H1 (cell line): ENCODE data around the gene RGS7BP. TPM values are rescaled to one million over a fixed set of nuclear protein-coding genes. Genes with fewer than 3 reads are reported as not detected.

Experiments used
- CTCF ChIA-PET: fragments of 300-600 bp; sonication (Branson Sonifier 250); formaldehyde crosslinking; loops from one replicate; lab custom pipeline; 2021; ENCODE audit not compliant: partially characterized antibody; lab: Charles Lee
- POLR2A ChIA-PET: fragments of 300-600 bp; sonication (Branson Sonifier 250); formaldehyde crosslinking; loops from one replicate; lab custom pipeline; 2021; ENCODE audit warnings: inconsistent platforms; ENCODE audit not compliant: partially characterized antibody; lab: Charles Lee
- DNase-seq, 2 experiments: peaks; one replicate each; pipeline versions ENCODE4 v3.0.0 to v3.0.0-alpha.2; 2010 to 2022; ENCODE audit warnings: low spot score in 2 of 2, low read depth in 1 of 2, mixed read lengths in 1 of 2
- FAIRE-seq: peaks from 2 replicates; lab custom pipeline; 2011; peaks lifted over from hg19 to GRCh38; lab: Jason Lieb, UNC
- H2AFZ ChIP-seq: 2 replicates; pipeline ENCODE4 v1.8.1; 2012; ENCODE audit warnings: low read length, inconsistent platforms
- H2AK5ac ChIP-seq: 2 replicates; pipeline ENCODE4 v1.6.1; 2013; ENCODE audit warnings: low read depth, low read length
- H2BK120ac ChIP-seq: replicated peaks from 2 replicates; pipeline ENCODE3; 2013; ENCODE audit warnings: low read depth, low read length, inconsistent platforms
- H2BK12ac ChIP-seq: 2 replicates; pipeline ENCODE4 v1.6.1; 2013; ENCODE audit warnings: low read depth, low read length
- H2BK15ac ChIP-seq: 2 replicates; pipeline ENCODE4 v1.6.1; 2013; ENCODE audit warnings: low read length
- H2BK20ac ChIP-seq: 2 replicates; pipeline ENCODE4 v1.6.1; 2013; ENCODE audit warnings: low read length
- H2BK5ac ChIP-seq: 2 replicates; pipeline ENCODE4 v1.6.1; 2013; ENCODE audit warnings: low read depth, low read length
- H3K14ac ChIP-seq: 2 replicates; pipeline ENCODE4 v1.6.1; 2013; ENCODE audit warnings: inconsistent platforms; ENCODE audit not compliant: insufficient read length
- H3K18ac ChIP-seq: 2 replicates; pipeline ENCODE4 v1.6.1; 2013; ENCODE audit warnings: low read length; ENCODE audit errors: extremely low read depth
- H3K23ac ChIP-seq: 2 replicates; pipeline ENCODE4 v1.6.1; 2013; ENCODE audit warnings: inconsistent platforms; ENCODE audit not compliant: insufficient read length
- H3K23me2 ChIP-seq: 2 replicates; pipeline ENCODE4 v1.6.1; 2013; ENCODE audit warnings: low read depth, low read length
- H3K27ac ChIP-seq: 2 replicates; pipeline ENCODE4 v1.6.1; 2011; ENCODE audit warnings: low read depth, low read length, inconsistent platforms
- H3K27me3 ChIP-seq, 4 experiments: replicated peaks in 1 of 4; 1 replicate in 1 of 4; 2 replicates in 3 of 4; pipeline versions ENCODE4 v1.6.1 to v1.8.1; 2011 to 2013; ENCODE audit warnings: low read length in 3 of 4, mild to moderate bottlenecking in 3 of 4, inconsistent platforms in 2 of 4, mixed read lengths in 2 of 4, moderate library complexity in 1 of 4; ENCODE audit not compliant: control insufficient read depth in 3 of 4, insufficient read depth in 3 of 4; ENCODE audit errors: extremely low read depth in 1 of 4
- H3K36me3 ChIP-seq, 4 experiments: 2 replicates each; pipeline versions ENCODE4 v1.6.1 to v1.8.1; 2011 to 2013; ENCODE audit warnings: mild to moderate bottlenecking in 4 of 4, low read length in 3 of 4, moderate library complexity in 2 of 4, control low read depth in 1 of 4, inconsistent platforms in 1 of 4; ENCODE audit not compliant: insufficient read depth in 4 of 4, control insufficient read depth in 2 of 4
- H3K4ac ChIP-seq: replicated peaks from 2 replicates; pipeline ENCODE3; 2013; ENCODE audit warnings: low read length, low read depth, mixed read lengths, inconsistent platforms; ENCODE audit not compliant: insufficient read length
- H3K4me1 ChIP-seq, 4 experiments: replicated peaks in 1 of 4; 1 replicate in 1 of 4; 2 replicates in 3 of 4; pipeline versions ENCODE4 v1.6.1 to v1.8.1; 2011 to 2013; ENCODE audit warnings: low read length in 3 of 4, inconsistent platforms in 2 of 4, mixed read lengths in 1 of 4; ENCODE audit not compliant: insufficient read depth in 4 of 4, control insufficient read depth in 3 of 4
- H3K4me2 ChIP-seq, 2 experiments: 2 replicates each; pipeline versions ENCODE4 v1.6.1 to v1.8.1; 2011 to 2013; ENCODE audit warnings: low read depth in 2 of 2, low read length in 2 of 2, control low read depth in 1 of 2, inconsistent platforms in 1 of 2, mild to moderate bottlenecking in 1 of 2; ENCODE audit not compliant: insufficient read depth in 1 of 2
- H3K4me3 ChIP-seq, 4 experiments: fragments of 200-600, 300-600 bp in 1 of 4; sonication (generic), shearing (Covaris generic), sonication (Bioruptor Twin) in 1 of 4; 2 replicates each; pipeline versions ENCODE4 v1.5.1 to v1.8.1; 2011 to 2016; ENCODE audit warnings: low read length in 4 of 4, low read depth in 3 of 4, control low read depth in 2 of 4, inconsistent platforms in 2 of 4, mild to moderate bottlenecking in 2 of 4, mixed read lengths in 1 of 4, moderate library complexity in 1 of 4; ENCODE audit not compliant: insufficient read depth in 2 of 4; ENCODE audit errors: extremely low read depth in 1 of 4
- H3K56ac ChIP-seq: replicated peaks from 2 replicates; pipeline ENCODE3; 2013; ENCODE audit warnings: low read depth, mild to moderate bottlenecking, mixed read lengths, low read length, inconsistent platforms; ENCODE audit not compliant: insufficient read length
- H3K79me1 ChIP-seq: 2 replicates; pipeline ENCODE4 v1.6.1; 2013; ENCODE audit warnings: low read depth, low read length, control low read depth
- H3K79me2 ChIP-seq, 2 experiments: 2 replicates each; pipeline versions ENCODE4 v1.6.1 to v1.8.1; 2012 to 2013; ENCODE audit warnings: low read length in 2 of 2, mild to moderate bottlenecking in 2 of 2, inconsistent platforms in 1 of 2; ENCODE audit not compliant: insufficient read depth in 2 of 2, control insufficient read depth in 1 of 2
- H3K9ac ChIP-seq, 4 experiments: replicated peaks in 1 of 4; 1 replicate in 1 of 4; 2 replicates in 3 of 4; pipeline versions ENCODE4 v1.6.1 to v1.8.1; 2011 to 2013; ENCODE audit warnings: low read depth in 3 of 4, low read length in 3 of 4, control low read depth in 2 of 4, mild to moderate bottlenecking in 2 of 4, moderate library complexity in 2 of 4, inconsistent platforms in 1 of 4; ENCODE audit errors: extremely low read depth in 1 of 4
- H3K9me3 ChIP-seq, 2 experiments: 2 replicates each; pipeline versions ENCODE4 v1.6.1 to v1.8.1; 2012 to 2013; ENCODE audit warnings: mild to moderate bottlenecking in 2 of 2, moderate library complexity in 2 of 2, control low read depth in 1 of 2, inconsistent platforms in 1 of 2, low read depth in 1 of 2, low read length in 1 of 2, mixed read lengths in 1 of 2; ENCODE audit not compliant: insufficient read depth in 2 of 2
- H4K20me1 ChIP-seq, 2 experiments: replicated peaks in 1 of 2; 2 replicates each; pipeline versions ENCODE3 to v1.8.1; 2011 to 2013; ENCODE audit warnings: inconsistent platforms in 2 of 2, low read length in 2 of 2, mild to moderate bottlenecking in 1 of 2; ENCODE audit not compliant: insufficient read depth in 2 of 2, control insufficient read depth in 1 of 2
- H4K5ac ChIP-seq: 2 replicates; pipeline ENCODE4 v1.6.1; 2013; ENCODE audit warnings: low read length, low read depth, mixed read lengths, inconsistent platforms; ENCODE audit not compliant: insufficient read length
- H4K8ac ChIP-seq: 2 replicates; pipeline ENCODE4 v1.8.0; 2013; ENCODE audit warnings: mild to moderate bottlenecking, moderate library complexity, low read length, inconsistent platforms; ENCODE audit not compliant: insufficient read depth; ENCODE audit errors: extremely low read depth
- H4K91ac ChIP-seq: replicated peaks from 2 replicates; pipeline ENCODE3; 2013; ENCODE audit warnings: low read length, mixed read lengths, inconsistent platforms; ENCODE audit not compliant: insufficient read length
- ASH2L ChIP-seq: fragments of 200-600, 300-600 bp; sonication (generic); IDR thresholded peaks from one replicate; pipeline ENCODE4 v1.7.1; 2017; ENCODE audit warnings: low read length
- BACH1 ChIP-seq: IDR thresholded peaks from 2 replicates; pipeline ENCODE4 v1.6.1; 2012; ENCODE audit warnings: low read length, improper control_type of control experiment
- CBX5 ChIP-seq: fragments of 300-800, 300-1000 bp; sonication (generic); IDR thresholded peaks from 2 replicates; pipeline ENCODE4 v1.7.1; 2016; ENCODE audit warnings: antibody characterized with exemption, low read length, low read depth
- CHD2 ChIP-seq: IDR thresholded peaks from 2 replicates; pipeline ENCODE4 v1.6.1; 2012; ENCODE audit warnings: low read length, improper control_type of control experiment
- CTCF ChIP-seq, 3 experiments: IDR thresholded peaks; 1 replicate in 2 of 3; 2 replicates in 1 of 3; pipeline versions ENCODE4 v1.5.1 to v1.6.1; 2011; ENCODE audit warnings: low read length in 3 of 3, mild to moderate bottlenecking in 3 of 3, inconsistent platforms in 2 of 3, low read depth in 1 of 3, moderate library complexity in 1 of 3; ENCODE audit not compliant: insufficient read depth in 1 of 3; ENCODE audit errors: control extremely low read depth in 1 of 3
- HDAC2 ChIP-seq, 2 experiments: fragments of 300-600 bp in 1 of 2; sonication (generic) in 1 of 2; IDR thresholded peaks; 2 replicates each; pipeline ENCODE4 v1.6.1; 2011 to 2012; ENCODE audit warnings: low read depth in 2 of 2, low read length in 2 of 2, mild to moderate bottlenecking in 2 of 2, moderate library complexity in 2 of 2, borderline replicate concordance in 1 of 2, inconsistent platforms in 1 of 2
- HDAC6 ChIP-seq: IDR thresholded peaks from one replicate; pipeline ENCODE4 v1.7.1; 2012; ENCODE audit warnings: low read depth, mild to moderate bottlenecking, inconsistent platforms, low read length, moderate library complexity
- JUN ChIP-seq: IDR thresholded peaks from 2 replicates; pipeline ENCODE4 v1.6.1; 2011; ENCODE audit warnings: low read depth, mild to moderate bottlenecking, improper control_type of control experiment, low read length
- PHF8 ChIP-seq: fragments of 200-600 bp; sonication (generic); conservative IDR thresholded peaks from 2 replicates; pipeline ENCODE4 v1.7.1; 2012; ENCODE audit warnings: low read depth, mild to moderate bottlenecking, inconsistent platforms, low read length, moderate library complexity
- RFX5 ChIP-seq: IDR thresholded peaks from 2 replicates; pipeline ENCODE4 v1.6.1; 2011; ENCODE audit warnings: low read depth, low read length, improper control_type of control experiment, borderline replicate concordance
- TAF7 ChIP-seq: optimal IDR thresholded peaks from 2 replicates; pipeline ENCODE3; 2011; ENCODE audit warnings: low read depth, mild to moderate bottlenecking, inconsistent platforms, low read length, moderate library complexity, borderline replicate concordance
- TBP ChIP-seq: IDR thresholded peaks from 2 replicates; pipeline ENCODE4 v1.6.1; 2011; ENCODE audit warnings: low read depth, low read length, improper control_type of control experiment
- WGBS, 2 experiments: shearing (Covaris generic) in 1 of 2; methylation state at CpG; one replicate each; pipeline versions ENCODE4 v1.1.6 to v1.1.7; 2013 to 2015; ENCODE audit warnings: low lambda C conversion rate in 2 of 2, mixed read lengths in 2 of 2, inconsistent platforms in 1 of 2, low coverage in 1 of 2, missing lambda C conversion rate in 1 of 2; ENCODE audit not compliant: insufficient replicate concordance in 2 of 2, insufficient coverage in 1 of 2, insufficient read length in 1 of 2; ENCODE audit errors: extremely low coverage in 1 of 2, missing lambda C conversion rate in 1 of 2; 5-methylcytosine and 5-hydroxymethylcytosine counted together
- polyA plus RNA-seq, 7 experiments: library from polyadenylated mRNA; depleted of rRNA in 3 of 7; stranded (reverse) in 5 of 7; unstranded in 2 of 7; fragments of >200 nt in 5 of 7; fragments of 200-250 nt in 2 of 7; gene quantifications; 1 replicate in 5 of 7; 2 replicates in 1 of 7; 4 replicates in 1 of 7; pipeline versions ENCODE4 v1.2.1 to v1.2.3, GENCODE V29; 2011 to 2013; ENCODE audit warnings: missing spikeins in 2 of 7, mixed read lengths in 2 of 7
- total RNA-seq: library from RNA; stranded (reverse); fragmentation: NEBNext Ultra II Directional; extraction: Animal tissue kit (Norgen Biotek cat#: 25700); gene quantifications from 2 replicates; pipeline ENCODE4 v1.2.1, GENCODE V29; 2021

Gene RGS7BP
- total and polyA plus RNA-seq, 2 of the 8 experiments (the other 6 are each of a cell fraction or from before 2014, with no cell fraction given): 0.65 to 2.3 TPM

GRCh38 chr5:64458948-64459347 is 46.9 kb upstream of the RGS7BP start:
- TF ChIP-seq BACH1: no peak
- TF ChIP-seq HDAC2 (IDR thresholded peaks at IDR 0.05; ENCODE audit: borderline replicate concordance in 1 of 2, low read depth in 2 of 2, low read length in 2 of 2): no peak
- TF ChIP-seq TBP: no peak
- no peak for TF ChIP-seq JUN
- TF ChIP-seq CHD2: no peak
- no peak for TF ChIP-seq CBX5
- TF ChIP-seq RFX5: no peak
- no peak for TF ChIP-seq TAF7
- no peak for TF ChIP-seq ASH2L
- TF ChIP-seq HDAC6: no peak
- TF ChIP-seq CTCF (IDR thresholded peaks at IDR 0.05; ENCODE audit: control extremely low read depth in 1 of 3, insufficient read depth in 1 of 3, low read depth in 1 of 3, low read length in 3 of 3): no peak
- TF ChIP-seq PHF8: no peak
- TF ChIP-seq, all 59 proteins: peak for 0
- H3K4me3 ChIP-seq: no peak overlapping the region
- no peak overlapping the region for H3K27ac ChIP-seq
- 90% methylated on average over 3 of the region's 3 CpGs; no CpG with 5 or more reads in 1 of the 2 experiments for WGBS, 2 experiments
- H2AK5ac ChIP-seq: no peak overlapping the region
- no peak overlapping the region for H4K91ac ChIP-seq
- H3K23me2 ChIP-seq: no peaks in the 10 kb centered on the region
- H4K20me1 ChIP-seq: no peaks in the 10 kb centered on the region
- H3K79me2 ChIP-seq: no peaks in the 10 kb centered on the region
- H3K4me1 ChIP-seq: no peaks in the 10 kb centered on the region
- H3K56ac ChIP-seq: no peak overlapping the region
- no peak overlapping the region for H3K14ac ChIP-seq
- H3K79me1 ChIP-seq: no peaks in the 10 kb centered on the region
- no peak overlapping the region for H3K4ac ChIP-seq
- no peaks in the 10 kb centered on the region for H3K9me3 ChIP-seq
- H3K27me3 ChIP-seq: no peaks in the 10 kb centered on the region
- POLR2A ChIA-PET: no interaction called here
- no peak overlapping the region for H3K9ac ChIP-seq
- H4K8ac ChIP-seq: no peak overlapping the region; the same call in 1 of the 2 replicates
- H2BK12ac ChIP-seq: no peak overlapping the region
- no peak for FAIRE-seq
- no peak overlapping the region for H4K5ac ChIP-seq
- no peak overlapping the region for H2BK15ac ChIP-seq
- no peak overlapping the region for H3K18ac ChIP-seq
- no peak overlapping the region for H2BK5ac ChIP-seq
- H3K23ac ChIP-seq: no peak overlapping the region
- CTCF ChIA-PET: interaction anchor here (0.9 to 1.2 kb wide), 2 partner anchors 137 to 154 kb away, joined by 3 to 4 read pairs; no protein-coding TSS in a partner anchor
- H2AFZ ChIP-seq: no peak overlapping the region
- no peak overlapping the region for H2BK120ac ChIP-seq
- no peaks in the 10 kb centered on the region for H3K36me3 ChIP-seq
- no peak overlapping the region for H3K4me2 ChIP-seq
- DNase-seq: no peak
- H2BK20ac ChIP-seq: no peak overlapping the region
